ENCODE measurements around the gene SLC22A16. TPM values are rescaled to one million over a fixed set of nuclear protein-coding genes. Genes with fewer than 3 reads are reported as not detected.

Gene SLC22A16
- total and polyA plus RNA-seq, 10 of the 15 experiments (the other 5 are each of a cell fraction or from before 2014, with no cell fraction given): not detected

DNA sequence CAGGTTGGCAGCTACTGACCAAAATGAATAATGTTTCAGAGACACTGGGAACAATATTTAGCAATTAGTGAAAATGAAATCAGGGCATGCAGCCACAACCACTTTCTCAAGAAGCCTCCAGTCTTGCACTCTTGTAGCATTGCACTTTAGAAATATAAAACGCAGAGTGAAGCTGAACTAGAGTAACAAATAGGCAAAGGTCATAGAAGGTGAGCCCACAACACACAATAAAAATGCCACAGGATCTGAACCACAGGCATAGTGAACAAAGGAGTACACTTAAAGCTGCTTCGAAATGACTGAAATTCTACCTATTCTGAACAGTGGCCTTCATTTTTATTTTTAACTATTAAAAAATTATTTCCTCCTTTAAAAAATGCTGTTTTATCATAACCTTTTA lies 86.0 kb downstream of the SLC22A16 start:
- WGBS (ENCODE audit: insufficient coverage, insufficient replicate concordance, low lambda C conversion rate, missing lambda C conversion rate): 13% methylated on average over 2 of the region's 2 CpGs
- H3K36me3 ChIP-seq (ENCODE audit: control insufficient read depth in 2 of 2, insufficient read depth in 2 of 2, low read length in 1 of 2): no peaks in the 10 kb centered on the region
- H3K27me3 ChIP-seq (replicated peaks in 1 of 2; ENCODE audit: control insufficient read depth in 2 of 2, insufficient read depth in 2 of 2, low read length in 1 of 2): no peaks in the 10 kb centered on the region
- H3K4me1 ChIP-seq (ENCODE audit: control insufficient read depth, insufficient read depth, low read length): no peaks in the 10 kb centered on the region
- H4K20me1 ChIP-seq (ENCODE audit: control insufficient read depth, insufficient read depth): no peaks in the 10 kb centered on the region
- in situ Hi-C loops (cut with MboI): loop anchor here (5.0 to 10.0 kb wide), 3 partner anchors 216 to 863 kb away; partner anchors contain the start of gene WASF1
- no peaks in the 10 kb centered on the region for H3K79me2 ChIP-seq (ENCODE audit: control insufficient read depth, insufficient read depth, low read length)
- H3K9ac ChIP-seq (ENCODE audit: control insufficient read depth, insufficient read depth, low read length): no peak overlapping the region
- H3K9me3 ChIP-seq (replicated peaks; ENCODE audit: control insufficient read depth, insufficient read depth, low read length): no peaks in the 10 kb centered on the region
- CTCF ChIA-PET: interaction anchor here (0.8 to 7.1 kb wide), 19 partner anchors 9 to 1006 kb away, joined by 3 to 98 read pairs (median 4); partner anchors contain the start of genes CDC40 and WASF1
- SMC1A ChIA-PET (ENCODE audit: uncharacterized antibody, unreplicated experiment): interaction anchor here (0.7 to 5.5 kb wide), 17 partner anchors 19 to 864 kb away, joined by 3 to 55 read pairs (median 3); no protein-coding TSS in a partner anchor
- no peak overlapping the region for H3K27ac ChIP-seq (ENCODE audit: control insufficient read depth, insufficient read depth)
- FAIRE-seq (no peak), ATAC-seq (no peak), DNase-seq (ENCODE audit: low read depth, low spot score) (no peak)
- TF ChIP-seq, protein P1, sequence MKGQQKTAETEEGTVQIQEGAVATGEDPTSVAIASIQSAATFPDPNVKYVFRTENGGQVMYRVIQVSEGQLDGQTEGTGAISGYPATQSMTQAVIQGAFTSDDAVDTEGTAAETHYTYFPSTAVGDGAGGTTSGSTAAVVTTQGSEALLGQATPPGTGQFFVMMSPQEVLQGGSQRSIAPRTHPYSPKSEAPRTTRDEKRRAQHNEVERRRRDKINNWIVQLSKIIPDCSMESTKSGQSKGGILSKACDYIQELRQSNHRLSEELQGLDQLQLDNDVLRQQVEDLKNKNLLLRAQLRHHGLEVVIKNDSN (IDR thresholded peaks at IDR 0.05; ENCODE audit: borderline replicate concordance, extremely low read length, insufficient read depth, low read depth, low read length): no peak
- peak; percentile 71; the same call in 1 of the 2 replicates for TF ChIP-seq NR2F1 (conservative IDR thresholded peaks at IDR 0.05)
- POLR2A ChIA-PET: interaction anchor here (0.6 kb wide), 1 partner anchor 156 kb away, joined by 3 read pairs; no protein-coding TSS in a partner anchor
- BruUV-seq (replicated peaks): no TSS peak
- H3K4me2 ChIP-seq (ENCODE audit: control insufficient read depth, insufficient read depth): no peak overlapping the region
- H3K4me3 ChIP-seq: no peak overlapping the region
- RAD21 ChIA-PET (ENCODE audit: unreplicated experiment): interaction anchor here (0.7 to 1.5 kb wide), 5 partner anchors 25 to 794 kb away, joined by 3 to 18 read pairs (median 5); no protein-coding TSS in a partner anchor
- H2AFZ ChIP-seq (ENCODE audit: control insufficient read depth, low read depth, low read length): no peak overlapping the region
- intact Hi-C loops (cut with micrococcal nuclease; ENCODE audit: unreplicated experiment): loop anchor here (2.0 to 10.0 kb wide), 2 partner anchors 796 to 864 kb away; no protein-coding TSS in a partner anchor

DNA sequence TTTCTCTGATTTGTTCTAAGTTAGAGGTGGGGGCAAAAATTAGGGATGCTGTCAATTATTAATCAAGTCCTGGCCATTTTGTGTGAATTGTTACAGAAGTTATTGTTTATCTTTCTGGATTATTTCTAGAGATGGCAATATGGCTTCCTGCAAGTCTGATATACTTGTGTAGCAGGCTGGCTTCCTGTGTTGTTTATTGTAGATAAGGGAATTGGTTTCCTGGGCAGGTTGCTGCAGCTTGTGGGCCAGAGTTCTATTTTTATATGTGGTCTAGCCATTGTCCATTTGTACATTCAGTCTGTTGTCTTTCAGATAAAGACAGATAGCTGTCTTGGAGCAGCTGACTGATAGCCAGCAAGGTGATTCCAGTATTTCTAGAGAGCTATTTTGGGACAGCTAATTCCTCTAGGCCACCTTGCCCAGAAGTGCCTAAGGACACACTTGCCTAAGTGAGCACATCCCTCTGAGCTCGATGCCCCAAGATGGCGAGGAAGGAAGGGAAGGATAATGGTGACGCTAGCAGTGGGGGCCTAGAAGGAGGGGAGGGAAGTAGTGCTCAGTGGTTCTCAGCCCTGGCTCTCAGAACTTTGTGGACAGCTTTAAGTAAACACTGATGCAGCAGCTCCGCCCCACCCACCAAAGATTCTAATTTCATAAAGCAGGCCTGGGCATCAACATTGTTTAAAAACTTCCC lies 86.6 kb downstream of the SLC22A16 start:
- Histone ChIP-seq H3K27ac (ENCODE audit: control insufficient read depth, insufficient read depth) (no peak overlapping the region), H3K27me3 (replicated peaks in 1 of 2; ENCODE audit: control insufficient read depth in 2 of 2, insufficient read depth in 2 of 2, low read length in 1 of 2) (no peaks in the 10 kb centered on the region), H3K4me2 (ENCODE audit: control insufficient read depth, insufficient read depth) (no peak overlapping the region), H4K20me1 (ENCODE audit: control insufficient read depth, insufficient read depth) (no peaks in the 10 kb centered on the region), H3K4me3 (no peak overlapping the region), H3K9me3 (replicated peaks; ENCODE audit: control insufficient read depth, insufficient read depth, low read length) (no peaks in the 10 kb centered on the region), H3K4me1 (ENCODE audit: control insufficient read depth, insufficient read depth, low read length) (no peaks in the 10 kb centered on the region), H3K79me2 (ENCODE audit: control insufficient read depth, insufficient read depth, low read length) (no peaks in the 10 kb centered on the region), H2AFZ (ENCODE audit: control insufficient read depth, low read depth, low read length) (no peak overlapping the region), H3K36me3 (ENCODE audit: control insufficient read depth in 2 of 2, insufficient read depth in 2 of 2, low read length in 1 of 2) (no peaks in the 10 kb centered on the region), H3K9ac (ENCODE audit: control insufficient read depth, insufficient read depth, low read length) (no peak overlapping the region)
- BruUV-seq (replicated peaks): no TSS peak
- RAD21 ChIA-PET (ENCODE audit: unreplicated experiment): interaction anchor here (0.7 to 1.8 kb wide), 6 partner anchors 25 to 794 kb away, joined by 3 to 18 read pairs (median 6); no protein-coding TSS in a partner anchor
- ATAC-seq (no peak), DNase-seq (ENCODE audit: low read depth, low spot score) (no peak), FAIRE-seq (no peak)
- intact Hi-C loops (cut with micrococcal nuclease; ENCODE audit: unreplicated experiment): loop anchor here (2.0 to 10.0 kb wide), 2 partner anchors 795 to 863 kb away; no protein-coding TSS in a partner anchor
- in situ Hi-C loops (cut with MboI): loop anchor here (5.0 to 10.0 kb wide), 4 partner anchors 215 to 863 kb away; partner anchors contain the start of gene WASF1
- CTCF ChIA-PET: interaction anchor here (0.6 to 7.1 kb wide), 22 partner anchors 9 to 1005 kb away, joined by 3 to 98 read pairs (median 3); partner anchors contain the start of genes CDC40 and WASF1
- POLR2A ChIA-PET: interaction anchor here (0.6 kb wide), 1 partner anchor 156 kb away, joined by 3 read pairs; no protein-coding TSS in a partner anchor
- SMC1A ChIA-PET (ENCODE audit: uncharacterized antibody, unreplicated experiment): interaction anchor here (0.7 to 5.5 kb wide), 16 partner anchors 20 to 864 kb away, joined by 3 to 55 read pairs (median 3); no protein-coding TSS in a partner anchor
- 25% methylated on average over 4 of the region's 4 CpGs for WGBS (ENCODE audit: insufficient coverage, insufficient replicate concordance, low lambda C conversion rate, missing lambda C conversion rate)
- TF ChIP-seq POLR2AphosphoS2 (IDR thresholded peaks at IDR 0.05; ENCODE audit: low read depth, low read length) (no peak), ZNF687 (IDR thresholded peaks at IDR 0.05) (no peak), NBN (IDR thresholded peaks at IDR 0.05) (no peak), CREM (IDR thresholded peaks at IDR 0.05; ENCODE audit: low read depth) (no peak), SIX5 (IDR thresholded peaks at IDR 0.05; ENCODE audit: low read depth, low read length, severe bottlenecking) (no peak)
- TF ChIP-seq, protein P2, sequence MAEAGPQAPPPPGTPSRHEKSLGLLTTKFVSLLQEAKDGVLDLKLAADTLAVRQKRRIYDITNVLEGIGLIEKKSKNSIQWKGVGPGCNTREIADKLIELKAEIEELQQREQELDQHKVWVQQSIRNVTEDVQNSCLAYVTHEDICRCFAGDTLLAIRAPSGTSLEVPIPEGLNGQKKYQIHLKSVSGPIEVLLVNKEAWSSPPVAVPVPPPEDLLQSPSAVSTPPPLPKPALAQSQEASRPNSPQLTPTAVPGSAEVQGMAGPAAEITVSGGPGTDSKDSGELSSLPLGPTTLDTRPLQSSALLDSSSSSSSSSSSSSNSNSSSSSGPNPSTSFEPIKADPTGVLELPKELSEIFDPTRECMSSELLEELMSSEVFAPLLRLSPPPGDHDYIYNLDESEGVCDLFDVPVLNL (IDR thresholded peaks at IDR 0.05; ENCODE audit: low read depth, low read length): no peak

All from GM12878 (cell line).